ENCODE data around the gene PHLPP1.

Gene PHLPP1

GRCh38 chr18:62856294-62856693, 141.0 kb downstream of the PHLPP1 start:
- DNase-seq = no peak

GRCh38 chr18:62857263-62857976, 142.1 kb downstream of the PHLPP1 start:
- no peak for DNase-seq

- no peak for DNase-seq
These were observed 144.7 kb downstream of the PHLPP1 start for GRCh38 chr18:62860062-62860461.

GRCh38 chr18:62862466-62862865, 147.1 kb downstream of the PHLPP1 start:
- DNase-seq = no peak

GRCh38 chr18:62863579-62864001, 148.2 kb downstream of the PHLPP1 start:
- no peak for DNase-seq

GRCh38 chr18:62865498-62865897, 150.2 kb downstream of the PHLPP1 start:
- DNase-seq = no peak

GRCh38 chr18:62867534-62867933, 152.2 kb downstream of the PHLPP1 start:
- DNase-seq = no peak

- DNase-seq = no peak
These were observed 153.3 kb downstream of the PHLPP1 start for GRCh38 chr18:62868645-62869044.

- no peak for DNase-seq
These were observed 155.3 kb downstream of the PHLPP1 start for GRCh38 chr18:62870643-62871042.

GRCh38 chr18:62875323-62875722, 160.0 kb downstream of the PHLPP1 start:
- no peak for DNase-seq

- DNase-seq = no peak
These were observed 160.8 kb downstream of the PHLPP1 start for GRCh38 chr18:62876111-62876510.

- DNase-seq = no peak
These were observed 161.5 kb downstream of the PHLPP1 start for GRCh38 chr18:62876828-62877227.

- no peak for DNase-seq
These were observed 162.3 kb downstream of the PHLPP1 start for GRCh38 chr18:62877411-62878221.

GRCh38 chr18:62878305-62878704, 163.0 kb downstream of the PHLPP1 start:
- DNase-seq = no peak

- DNase-seq = no peak
These were observed 164.7 kb downstream of the PHLPP1 start for GRCh38 chr18:62880034-62880433.

- DNase-seq = no peak
These were observed 165.5 kb downstream of the PHLPP1 start for GRCh38 chr18:62880673-62881364.

- DNase-seq = no peak
These were observed 166.2 kb downstream of the PHLPP1 start for GRCh38 chr18:62881509-62882016.

GRCh38 chr18:62883937-62884735, 168.8 kb downstream of the PHLPP1 start:
- no peak for DNase-seq

- DNase-seq = no peak
These were observed 170.5 kb downstream of the PHLPP1 start for GRCh38 chr18:62885804-62886203.

- no peak for DNase-seq
These were observed 179.5 kb downstream of the PHLPP1 start for GRCh38 chr18:62894681-62895390.

GRCh38 chr18:62897153-62897552, 181.8 kb downstream of the PHLPP1 start:
- DNase-seq = no peak

- no peak for DNase-seq
These were observed 183.0 kb downstream of the PHLPP1 start for GRCh38 chr18:62898359-62898758.
